Thoracic aorta (tissue), 2 donors: Measurements from ENCODE around the gene RGS5. TPM values are rescaled to one million over a fixed set of nuclear protein-coding genes. Genes with fewer than 3 reads are reported as not detected.

Source experiments
- ATAC-seq: fragments of 150-250 bp; one replicate; pipeline ENCODE4 v1.8.0; 2017; ENCODE audit warnings: low read depth; ENCODE audit not compliant: insufficient number of reproducible peaks, low FRiP score
- DNase-seq: peaks from one replicate; pipeline ENCODE4 v3.0.0-alpha.2; 2020; ENCODE audit warnings: low spot score
- H3K27ac ChIP-seq, 2 donors: fragments of 200-600 bp; sonication (generic); 1 replicate in 1 of 2; 2 replicates in 1 of 2; pipeline ENCODE4 v1.5.1; 2016; ENCODE audit warnings: mild to moderate bottlenecking in 2 of 2, moderate library complexity in 2 of 2
- H3K27me3 ChIP-seq: fragments of 200-600 bp; sonication (generic); replicated peaks from 2 replicates; pipeline ENCODE4 v1.6.0; 2016; ENCODE audit warnings: mild to moderate bottlenecking; ENCODE audit not compliant: insufficient read depth
- H3K36me3 ChIP-seq: fragments of 200-600 bp; sonication (generic); one replicate; pipeline ENCODE4 v1.5.1; 2016
- H3K4me1 ChIP-seq, 2 donors: fragments of 200-600 bp; sonication (generic); 1 replicate in 1 of 2; 2 replicates in 1 of 2; pipeline versions ENCODE4 v1.5.1 to v1.6.0; 2016; ENCODE audit warnings: low read depth in 2 of 2, mild to moderate bottlenecking in 1 of 2; ENCODE audit not compliant: control insufficient read depth in 1 of 2
- H3K4me3 ChIP-seq: fragments of 200-600 bp; sonication (generic); 2 replicates; pipeline ENCODE4 v1.5.1; 2016; ENCODE audit warnings: mild to moderate bottlenecking
- H3K9me3 ChIP-seq: fragments of 200-600 bp; sonication (generic); 2 replicates; pipeline ENCODE4 v1.5.1; 2016
- CTCF ChIP-seq: fragments of 200-600 bp; sonication (generic); IDR thresholded peaks from one replicate; pipeline ENCODE4 v1.5.1; 2019; ENCODE audit warnings: antibody characterized with exemption
- total RNA-seq, 2 donors: library from RNA; depleted of rRNA; stranded (reverse); fragments of >200 nt; gene quantifications; one replicate each; pipeline versions ENCODE4 v1.1.0 to v1.2.3, GENCODE V29; 2016

Gene RGS5
- total RNA-seq, 2 donors from 2014 or later = 1,210 to 1,385 TPM

- DNase-seq = no peak
- TF ChIP-seq CTCF = no peak
- Histone ChIP-seq H3K9me3 (no peaks in the 10 kb centered on the region), H3K27ac (no peak overlapping the region), H3K36me3 (no peaks in the 10 kb centered on the region), H3K4me1 (peaks cover 9 to 30% of the 10 kb centered on the region in 2 donors), H3K27me3 (no peaks in the 10 kb centered on the region), H3K4me3 (no peak overlapping the region)
- no peak for ATAC-seq
These were observed 108.1 kb downstream of the RGS5 start for GRCh38 chr1:163094589-163094988.

DNA sequence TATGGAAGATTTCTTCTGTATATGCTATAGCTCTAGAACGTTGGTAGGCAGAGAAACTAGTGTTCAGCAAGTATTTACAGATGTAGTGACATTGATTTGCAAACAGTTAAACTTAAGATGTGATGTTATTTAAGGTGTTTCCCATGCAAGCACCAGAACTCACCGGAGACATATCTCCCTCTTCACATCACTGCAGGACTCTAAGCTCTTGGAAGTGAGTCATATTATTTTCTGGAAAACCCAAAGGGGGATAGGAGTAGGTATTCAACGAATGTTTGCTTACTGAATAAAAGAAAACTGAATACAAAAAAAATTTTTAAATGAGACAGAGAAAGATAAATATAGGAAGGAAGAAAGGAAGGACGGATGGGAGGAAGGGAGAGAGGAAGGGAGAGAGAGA is 108.5 kb downstream of the RGS5 start:
- Histone ChIP-seq H3K36me3 (no peaks in the 10 kb centered on the region), H3K4me3 (no peak overlapping the region), H3K9me3 (no peaks in the 10 kb centered on the region), H3K27me3 (no peaks in the 10 kb centered on the region), H3K27ac (peak overlapping the region in 1 of 2 donors; percentile 19), H3K4me1 (peaks cover 9 to 30% of the 10 kb centered on the region in 2 donors)
- ATAC-seq = no peak
- no peak for DNase-seq
- no peak for TF ChIP-seq CTCF

- DNase-seq = no peak
- Histone ChIP-seq H3K36me3 (no peaks in the 10 kb centered on the region), H3K27me3 (no peaks in the 10 kb centered on the region), H3K27ac (no peak overlapping the region), H3K4me1 (peaks cover 9 to 30% of the 10 kb centered on the region in 2 donors), H3K4me3 (no peak overlapping the region), H3K9me3 (no peaks in the 10 kb centered on the region)
- ATAC-seq = no peak
- no peak for TF ChIP-seq CTCF
These were observed 109.1 kb downstream of the RGS5 start for GRCh38 chr1:163093579-163093978.

DNA sequence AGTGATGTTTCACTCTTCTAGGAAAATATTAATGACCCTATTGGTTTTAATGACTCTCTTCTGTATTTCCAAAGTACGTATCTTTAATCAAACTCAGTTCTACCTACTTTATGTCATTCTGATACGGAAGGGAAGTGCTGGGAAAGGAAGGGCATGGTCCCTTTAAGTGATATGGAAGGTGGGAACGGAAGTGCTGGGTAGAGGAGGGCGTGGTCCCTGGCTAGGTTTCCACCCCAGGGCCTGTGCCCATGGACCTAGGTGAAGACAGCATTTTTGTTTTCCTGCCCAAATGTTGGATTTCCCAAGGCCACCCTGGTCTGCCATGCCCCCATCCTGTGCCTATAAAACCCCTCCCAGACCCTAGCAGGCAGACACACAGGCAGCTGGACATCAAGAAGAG is 109.5 kb downstream of the RGS5 start:
- no peak overlapping the region for H3K27ac ChIP-seq
- H3K4me1 ChIP-seq = peaks cover 9 to 30% of the 10 kb centered on the region in 2 donors
- no peak for TF ChIP-seq CTCF
- no peak for ATAC-seq
- no peaks in the 10 kb centered on the region for H3K9me3 ChIP-seq
- no peak overlapping the region for H3K4me3 ChIP-seq
- no peak for DNase-seq
- no peaks in the 10 kb centered on the region for H3K27me3 ChIP-seq
- no peaks in the 10 kb centered on the region for H3K36me3 ChIP-seq

Other genes with a start within 250 kb of the RGS5 start
- 10 to 100 TPM; 32.6 to 52.0 TPM for gene RGS4, start 133.6 kb downstream of the RGS5 start, total RNA-seq
- gene NUF2, start 119.0 kb upstream of the RGS5 start, total RNA-seq = 1 to 10 TPM in 1 of 2 donors, not detected in 1; 1.6 TPM